Left lung (tissue), 10 donors: ENCODE results near the gene BRD7. TPM values are rescaled to one million over a fixed set of nuclear protein-coding genes. Genes with fewer than 3 reads are reported as not detected.

Experiments used
- ATAC-seq: fragments of 200-7000 bp; cut with Tn5 transposase; one replicate; pipeline ENCODE4 v1.9.1; 2020; ENCODE audit warnings: moderate library complexity
- DNase-seq, 4 donors: peaks; one replicate each; pipeline ENCODE4 v3.0.0-alpha.2; 2013 to 2020
- H3K27ac ChIP-seq, 2 donors: fragments of 200-600 bp; sonication (generic) in 1 of 2; one replicate each; pipeline versions ENCODE4 v1.5.0 to v1.8.0; 2020 to 2021
- H3K27me3 ChIP-seq, 2 donors: fragments of 200-600 bp; sonication (generic) in 1 of 2; one replicate each; pipeline versions ENCODE4 v1.5.0 to v1.8.0; 2020 to 2021
- H3K36me3 ChIP-seq, 2 donors: fragments of 200-600 bp; sonication (generic) in 1 of 2; one replicate each; pipeline versions ENCODE4 v1.5.0 to v1.8.0; 2020 to 2021
- H3K4me1 ChIP-seq, 2 donors: fragments of 200-600 bp; one replicate each; pipeline ENCODE4 v1.8.0; 2021
- H3K4me3 ChIP-seq, 2 donors: fragments of 200-600 bp; sonication (generic) in 1 of 2; one replicate each; pipeline versions ENCODE4 v1.5.0 to v1.8.0; 2020 to 2021; ENCODE audit warnings: mild to moderate bottlenecking in 1 of 2
- H3K9me3 ChIP-seq, 2 donors: fragments of 200-600 bp; sonication (generic) in 1 of 2; one replicate each; pipeline versions ENCODE4 v1.5.0 to v1.8.0; 2020 to 2021
- intact Hi-C, 2 donors: fragments of 100-400 bp; cut with DNase I; formaldehyde crosslinking; loops; one replicate each; pipeline versions ENCODE4 v1.11.2 to v1.14.2; 2022
- polyA plus RNA-seq, 6 donors: library from polyadenylated mRNA; unstranded; fragments of 120-200 nt; gene quantifications; one replicate each; pipeline ENCODE4 v1.2.1, GENCODE V29; 2013; ENCODE audit not compliant: insufficient read length in 6 of 6
- total RNA-seq, 2 donors: library from RNA; stranded (reverse); fragmentation: NEBNext Ultra II Directional; extraction: Animal tissue kit (Norgen Biotek cat#: 25700); gene quantifications; one replicate each; pipeline ENCODE4 v1.2.1, GENCODE V29; 2021
- TF ChIP-seq, protein P1 (sequence below), 2 donors: fragments of 200-600 bp; sonication (generic) in 1 of 2; IDR thresholded peaks; one replicate each; pipeline versions ENCODE4 v1.5.0 to v1.8.0; 2021; ENCODE audit warnings: antibody characterized with exemption in 2 of 2
- donor health status: DM: no; HTN: yes; CAD: no.
- donor health status: DM: no; HTN: no; CAD: no.

Gene BRD7
- total and polyA plus RNA-seq, 8 donors, result 59.8 to 113 (median 97.6) TPM

DNA sequence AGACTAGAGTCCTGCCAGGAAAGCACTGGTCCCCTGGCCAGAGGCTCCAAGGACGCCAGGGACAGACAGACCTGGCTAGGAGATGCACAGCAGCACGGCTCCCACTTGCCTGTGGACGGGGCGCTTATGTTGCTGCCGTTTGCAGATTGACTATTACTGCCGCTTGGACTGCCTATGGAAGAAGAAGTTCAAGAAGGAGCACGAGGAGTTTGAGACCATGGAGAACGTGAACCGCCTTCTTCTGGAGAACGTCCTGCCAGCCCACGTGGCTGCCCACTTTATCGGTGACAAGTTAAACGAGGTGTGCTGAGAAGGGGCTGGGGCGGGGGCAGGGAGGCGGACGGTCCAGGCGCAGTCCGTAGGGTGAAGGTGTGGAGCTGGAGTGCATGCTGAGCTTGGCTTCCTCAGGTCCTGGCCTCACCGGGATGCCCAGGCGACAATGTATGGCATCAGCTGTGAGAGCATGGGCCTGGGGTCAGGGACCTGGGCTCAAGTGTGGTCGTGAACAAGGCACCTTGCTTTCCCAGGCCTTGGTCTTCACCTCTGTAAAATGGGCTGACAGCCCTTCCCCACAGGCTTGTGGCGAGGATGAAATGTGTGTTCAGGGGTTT is 56.8 kb downstream of the BRD7 start:
- Histone ChIP-seq H3K4me1 (peaks cover 0 to 19% of the 10 kb centered on the region in 2 donors), H3K27me3 (no peaks in the 10 kb centered on the region), H3K36me3 (peaks cover 0 to 97% of the 10 kb centered on the region in 2 donors), H3K27ac (no peak overlapping the region), H3K4me3 (no peak overlapping the region), H3K9me3 (no peaks in the 10 kb centered on the region)
- intact Hi-C loops, result no loop called here
- ATAC-seq, result no peak
- TF ChIP-seq, protein P1, sequence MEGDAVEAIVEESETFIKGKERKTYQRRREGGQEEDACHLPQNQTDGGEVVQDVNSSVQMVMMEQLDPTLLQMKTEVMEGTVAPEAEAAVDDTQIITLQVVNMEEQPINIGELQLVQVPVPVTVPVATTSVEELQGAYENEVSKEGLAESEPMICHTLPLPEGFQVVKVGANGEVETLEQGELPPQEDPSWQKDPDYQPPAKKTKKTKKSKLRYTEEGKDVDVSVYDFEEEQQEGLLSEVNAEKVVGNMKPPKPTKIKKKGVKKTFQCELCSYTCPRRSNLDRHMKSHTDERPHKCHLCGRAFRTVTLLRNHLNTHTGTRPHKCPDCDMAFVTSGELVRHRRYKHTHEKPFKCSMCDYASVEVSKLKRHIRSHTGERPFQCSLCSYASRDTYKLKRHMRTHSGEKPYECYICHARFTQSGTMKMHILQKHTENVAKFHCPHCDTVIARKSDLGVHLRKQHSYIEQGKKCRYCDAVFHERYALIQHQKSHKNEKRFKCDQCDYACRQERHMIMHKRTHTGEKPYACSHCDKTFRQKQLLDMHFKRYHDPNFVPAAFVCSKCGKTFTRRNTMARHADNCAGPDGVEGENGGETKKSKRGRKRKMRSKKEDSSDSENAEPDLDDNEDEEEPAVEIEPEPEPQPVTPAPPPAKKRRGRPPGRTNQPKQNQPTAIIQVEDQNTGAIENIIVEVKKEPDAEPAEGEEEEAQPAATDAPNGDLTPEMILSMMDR (IDR thresholded peaks at IDR 0.05), result no peak
- peak in 1 of 4 donors; percentile 74 for DNase-seq

DNA sequence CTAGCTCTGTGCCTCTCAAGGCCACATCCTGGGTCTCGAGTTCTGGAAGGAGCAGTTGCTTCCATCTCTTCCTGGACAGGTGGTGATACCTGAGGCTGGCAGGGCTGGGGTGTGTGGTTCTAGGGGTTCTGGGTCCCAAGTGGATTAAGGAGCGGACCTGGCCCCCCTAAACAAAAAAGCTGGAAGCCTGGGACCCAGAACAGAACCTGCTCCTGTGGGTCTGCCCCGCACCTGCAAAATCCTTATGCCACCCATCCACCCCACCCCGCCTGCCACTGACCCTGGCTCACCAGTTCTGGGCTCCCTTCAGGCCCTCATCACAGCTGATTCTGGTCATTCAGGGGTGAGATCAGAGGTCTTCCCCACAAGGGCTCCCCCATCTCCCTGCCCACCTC is 57.7 kb downstream of the BRD7 start:
- peaks cover 0 to 97% of the 10 kb centered on the region in 2 donors for H3K36me3 ChIP-seq

DNA sequence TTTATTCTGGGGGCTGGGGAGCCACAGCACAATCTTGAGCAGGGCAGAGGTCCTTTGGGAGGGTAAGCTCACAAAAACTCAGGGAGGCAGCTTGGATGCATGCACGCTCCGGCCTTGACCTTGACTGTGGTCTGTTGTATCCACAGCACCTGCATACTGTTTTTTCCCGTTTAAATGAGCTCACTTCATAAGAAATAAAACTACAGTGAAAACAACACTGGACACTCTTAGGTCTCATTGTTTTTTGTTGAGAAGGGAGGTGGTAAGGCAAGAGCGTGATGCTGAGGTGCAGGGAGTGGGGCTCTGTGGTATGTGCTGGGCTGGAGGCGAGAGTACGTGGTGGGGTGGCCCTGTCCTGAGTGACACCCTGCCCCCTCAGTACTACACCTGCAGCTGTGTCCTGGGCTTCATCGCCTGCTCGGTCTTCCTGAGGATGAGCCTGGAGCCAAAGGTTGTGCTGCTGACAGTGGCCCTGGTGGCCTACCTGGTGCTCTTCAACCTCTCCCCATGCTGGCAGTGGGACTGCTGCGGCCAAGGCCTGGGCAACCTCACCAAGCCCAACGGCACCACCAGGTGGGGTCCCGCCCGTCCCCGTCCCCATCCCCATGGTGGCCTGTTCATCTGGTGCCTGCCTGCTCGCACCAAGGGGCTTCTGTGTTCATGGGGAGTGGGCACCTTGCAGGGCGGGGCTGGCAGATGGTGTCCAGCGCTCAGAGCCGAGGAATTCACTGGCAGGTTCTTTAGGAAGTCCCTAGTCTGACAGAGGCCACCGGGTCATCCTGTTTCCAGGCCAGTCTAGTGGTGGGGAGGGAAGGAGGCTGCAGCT is 58.3 kb downstream of the BRD7 start:
- TF ChIP-seq, protein P1 (IDR thresholded peaks at IDR 0.05), result no peak
- no peak for ATAC-seq
- intact Hi-C loops, result no loop called here

More for the DNA sequence above, 57.7 kb downstream of the BRD7 start:
- ATAC-seq (no peak), DNase-seq (peak in 1 of 4 donors; percentile 56)
- Histone ChIP-seq H3K4me1 (peaks cover 0 to 19% of the 10 kb centered on the region in 2 donors), H3K27me3 (no peaks in the 10 kb centered on the region), H3K4me3 (no peak overlapping the region), H3K27ac (no peak overlapping the region), H3K9me3 (no peaks in the 10 kb centered on the region)
- intact Hi-C loops, result no loop called here
- TF ChIP-seq, protein P1 (IDR thresholded peaks at IDR 0.05), result no peak

DNA sequence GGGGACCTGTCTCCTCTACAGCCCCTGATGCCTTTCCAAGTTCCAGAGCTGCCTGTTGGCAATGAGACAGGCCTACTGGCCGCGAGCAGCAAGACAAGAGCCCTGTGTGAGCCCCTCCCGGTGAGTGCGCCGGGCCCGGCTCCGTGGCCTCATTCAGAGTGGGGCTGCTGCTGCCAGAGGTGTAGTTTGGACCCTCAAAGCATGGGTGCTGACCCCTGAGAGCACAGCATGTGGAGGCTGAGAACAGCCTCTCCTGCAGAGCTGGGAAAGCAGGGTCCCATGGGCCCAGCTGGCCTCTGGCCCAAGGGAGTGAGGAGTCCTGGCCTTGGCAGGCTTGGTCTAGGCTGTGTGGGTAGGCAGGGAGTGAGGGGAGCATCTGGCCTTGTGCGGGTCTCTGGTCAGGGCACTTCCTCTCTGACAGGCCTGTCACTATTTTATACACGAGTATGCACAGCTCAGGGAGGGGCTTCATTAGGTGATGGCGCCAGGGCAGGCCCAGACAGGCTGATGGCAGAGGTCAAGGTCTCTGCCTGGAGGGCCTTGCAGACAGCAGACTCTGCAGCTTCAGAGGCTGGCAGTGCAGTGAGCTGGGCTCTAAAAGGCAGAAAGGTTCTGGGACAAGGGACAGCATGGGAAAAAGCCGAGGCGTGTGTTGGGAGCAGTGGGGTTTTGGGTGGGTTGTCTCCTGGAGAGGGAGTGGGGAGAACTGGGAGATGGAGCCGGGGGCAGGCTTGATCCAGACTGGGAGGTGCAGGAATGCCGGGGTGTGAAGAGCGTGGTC is 59.1 kb downstream of the BRD7 start:
- Histone ChIP-seq H3K27me3 (no peaks in the 10 kb centered on the region), H3K4me3 (no peak overlapping the region), H3K27ac (no peak overlapping the region), H3K4me1 (peaks cover 0 to 19% of the 10 kb centered on the region in 2 donors), H3K9me3 (no peaks in the 10 kb centered on the region), H3K36me3 (peaks cover 0 to 97% of the 10 kb centered on the region in 2 donors)
- TF ChIP-seq, protein P1 (IDR thresholded peaks at IDR 0.05), result no peak
- DNase-seq, result peak in 1 of 4 donors; percentile 45
- intact Hi-C loops, result no loop called here
- no peak for ATAC-seq

More for the DNA sequence above, 58.3 kb downstream of the BRD7 start:
- peaks cover 0 to 97% of the 10 kb centered on the region in 2 donors for H3K36me3 ChIP-seq
- H3K9me3 ChIP-seq, result no peaks in the 10 kb centered on the region
- no peak overlapping the region for H3K4me3 ChIP-seq
- peak in 1 of 4 donors; percentile 69 for DNase-seq
- H3K27ac ChIP-seq, result no peak overlapping the region
- peaks cover 0 to 19% of the 10 kb centered on the region in 2 donors for H3K4me1 ChIP-seq
- H3K27me3 ChIP-seq, result no peaks in the 10 kb centered on the region
